Epithelial cell of esophagus (primary cell): Measurements from ENCODE around the gene SPINT2.
A peak's percentile ranks its signal among the peaks of the same experiment; 100 is the strongest.
"Not testable (repeated sequence)": the region's sequence is repeated elsewhere in the genome, so short reads cannot be mapped to it uniquely, and the experiment has no call there.

Source experiments
- DNase-seq: peaks from one replicate; pipeline ENCODE4 v3.0.0; 2010; ENCODE audit warnings: low read depth
- H3K4me3 ChIP-seq: 2 replicates; pipeline ENCODE4 v1.5.1; 2011; ENCODE audit warnings: mild to moderate bottlenecking, low read length, control low read depth
- TF ChIP-seq, protein P1 (sequence below): IDR thresholded peaks from 2 replicates; pipeline ENCODE4 v1.5.1; 2011; ENCODE audit warnings: low read depth, mild to moderate bottlenecking, low read length, control low read depth, inconsistent platforms; ENCODE audit not compliant: insufficient read depth; ENCODE audit errors: missing control alignments

The SPINT2 gene

DNA sequence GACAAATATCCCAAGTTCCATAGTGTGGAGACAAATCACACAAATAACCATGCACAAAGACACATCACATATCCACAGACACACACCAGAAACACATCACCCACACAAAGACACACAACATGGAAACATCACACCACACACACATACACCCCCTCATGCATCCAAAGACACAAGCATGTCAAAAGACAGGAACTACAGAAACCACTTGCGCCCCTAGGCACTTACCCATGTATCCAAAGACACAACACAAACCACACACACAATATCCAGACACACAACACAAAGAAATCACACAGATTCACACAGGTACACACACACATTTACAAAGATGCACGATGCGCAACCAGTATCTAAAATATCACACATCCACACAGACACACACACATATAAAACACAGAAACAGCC is 41.3 kb upstream of the SPINT2 start:
- TF ChIP-seq, protein P1, sequence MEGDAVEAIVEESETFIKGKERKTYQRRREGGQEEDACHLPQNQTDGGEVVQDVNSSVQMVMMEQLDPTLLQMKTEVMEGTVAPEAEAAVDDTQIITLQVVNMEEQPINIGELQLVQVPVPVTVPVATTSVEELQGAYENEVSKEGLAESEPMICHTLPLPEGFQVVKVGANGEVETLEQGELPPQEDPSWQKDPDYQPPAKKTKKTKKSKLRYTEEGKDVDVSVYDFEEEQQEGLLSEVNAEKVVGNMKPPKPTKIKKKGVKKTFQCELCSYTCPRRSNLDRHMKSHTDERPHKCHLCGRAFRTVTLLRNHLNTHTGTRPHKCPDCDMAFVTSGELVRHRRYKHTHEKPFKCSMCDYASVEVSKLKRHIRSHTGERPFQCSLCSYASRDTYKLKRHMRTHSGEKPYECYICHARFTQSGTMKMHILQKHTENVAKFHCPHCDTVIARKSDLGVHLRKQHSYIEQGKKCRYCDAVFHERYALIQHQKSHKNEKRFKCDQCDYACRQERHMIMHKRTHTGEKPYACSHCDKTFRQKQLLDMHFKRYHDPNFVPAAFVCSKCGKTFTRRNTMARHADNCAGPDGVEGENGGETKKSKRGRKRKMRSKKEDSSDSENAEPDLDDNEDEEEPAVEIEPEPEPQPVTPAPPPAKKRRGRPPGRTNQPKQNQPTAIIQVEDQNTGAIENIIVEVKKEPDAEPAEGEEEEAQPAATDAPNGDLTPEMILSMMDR = no peak
- H3K4me3 ChIP-seq = no peak overlapping the region
- no peak for DNase-seq

DNA sequence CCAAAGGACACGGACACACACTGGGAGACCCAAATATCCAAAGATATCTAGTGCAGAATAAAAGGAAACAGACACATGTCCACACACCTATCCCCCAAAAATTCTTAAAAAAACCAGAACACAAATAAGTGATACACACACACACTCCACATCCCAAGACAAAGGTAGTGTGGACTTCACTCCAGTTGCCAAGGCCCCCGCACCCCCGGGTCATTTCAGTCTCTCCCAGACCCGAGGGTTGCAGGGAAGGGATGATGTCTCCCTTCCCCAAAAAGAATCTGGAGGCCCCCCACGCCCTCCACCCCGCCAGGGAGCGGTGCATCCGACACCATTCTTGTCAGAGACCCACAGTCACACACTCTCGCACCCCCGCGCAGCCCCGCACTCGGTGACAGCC is 40.8 kb upstream of the SPINT2 start:
- peak overlapping the region; percentile 45 for H3K4me3 ChIP-seq
- TF ChIP-seq, protein P1 = no peak
- no peak for DNase-seq

DNA sequence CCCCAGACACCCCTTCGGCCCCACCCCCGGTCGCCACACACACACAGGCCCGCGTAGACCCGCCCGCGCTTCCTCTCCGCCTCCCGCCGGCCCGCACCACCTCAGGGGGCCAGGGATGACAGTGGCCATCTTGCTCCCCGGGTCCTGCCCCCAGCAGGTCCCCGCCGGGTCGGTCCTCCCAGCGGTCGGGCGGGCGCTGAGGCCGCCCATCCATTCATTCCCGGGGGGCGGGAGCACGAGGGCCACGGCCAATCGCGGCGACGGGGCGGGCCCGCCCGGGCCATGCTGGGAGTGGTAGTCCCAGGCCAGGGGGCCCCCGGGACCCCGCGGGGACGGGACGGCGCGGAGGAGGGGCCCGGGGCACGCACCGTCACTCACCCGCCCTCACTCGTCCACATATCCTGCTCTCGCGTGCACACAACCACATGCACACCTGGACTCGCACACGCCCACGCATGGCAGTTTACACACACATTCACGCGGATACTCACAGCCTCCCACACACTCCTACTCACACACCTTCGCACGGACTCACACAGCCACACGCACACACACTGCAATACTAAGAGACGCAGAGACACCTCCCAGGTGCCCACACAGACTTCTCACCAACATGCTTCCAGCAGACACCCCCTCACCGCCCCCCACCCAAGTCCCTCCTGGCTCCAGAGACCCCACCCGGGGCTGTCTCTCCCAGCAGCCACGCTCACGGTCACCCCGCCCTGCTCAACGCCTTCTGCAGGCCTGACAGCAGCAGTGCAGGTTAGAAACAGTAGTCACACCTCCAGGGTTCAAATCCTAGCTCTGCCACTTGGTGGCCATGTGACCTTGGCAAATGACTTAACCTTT is 40.1 kb upstream of the SPINT2 start, which contains the start of gene DPF1:
TSS of gene DPF1 (minus strand) at position 209 of the 849 bp plus-strand sequence. CDS start at position 129, 80 bp downstream.
- DNase-seq = peak; percentile 75
- TF ChIP-seq, protein P1 = peak; percentile 48
- H3K4me3 ChIP-seq = peak within 1 kb of the TSS; percentile 45

DNA sequence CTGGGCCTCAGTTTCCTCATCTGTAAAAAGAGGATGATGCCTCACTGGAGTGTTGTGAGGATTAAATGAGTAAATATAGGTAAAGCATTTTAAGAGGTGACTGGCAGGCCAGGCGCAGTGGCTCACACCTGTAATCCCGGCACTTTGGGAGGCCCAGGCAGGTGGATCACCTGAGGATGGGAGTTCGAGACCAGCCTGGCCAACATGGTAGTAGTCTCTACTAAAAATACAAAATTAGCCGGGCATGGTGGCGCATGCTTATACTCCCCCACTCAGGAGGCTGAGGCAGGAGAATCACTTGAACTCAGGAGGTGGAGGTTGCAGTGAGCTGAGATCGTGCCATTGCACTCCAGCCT is 39.5 kb upstream of the SPINT2 start:
- not testable (repeated sequence) for DNase-seq, H3K4me3 ChIP-seq

DNA sequence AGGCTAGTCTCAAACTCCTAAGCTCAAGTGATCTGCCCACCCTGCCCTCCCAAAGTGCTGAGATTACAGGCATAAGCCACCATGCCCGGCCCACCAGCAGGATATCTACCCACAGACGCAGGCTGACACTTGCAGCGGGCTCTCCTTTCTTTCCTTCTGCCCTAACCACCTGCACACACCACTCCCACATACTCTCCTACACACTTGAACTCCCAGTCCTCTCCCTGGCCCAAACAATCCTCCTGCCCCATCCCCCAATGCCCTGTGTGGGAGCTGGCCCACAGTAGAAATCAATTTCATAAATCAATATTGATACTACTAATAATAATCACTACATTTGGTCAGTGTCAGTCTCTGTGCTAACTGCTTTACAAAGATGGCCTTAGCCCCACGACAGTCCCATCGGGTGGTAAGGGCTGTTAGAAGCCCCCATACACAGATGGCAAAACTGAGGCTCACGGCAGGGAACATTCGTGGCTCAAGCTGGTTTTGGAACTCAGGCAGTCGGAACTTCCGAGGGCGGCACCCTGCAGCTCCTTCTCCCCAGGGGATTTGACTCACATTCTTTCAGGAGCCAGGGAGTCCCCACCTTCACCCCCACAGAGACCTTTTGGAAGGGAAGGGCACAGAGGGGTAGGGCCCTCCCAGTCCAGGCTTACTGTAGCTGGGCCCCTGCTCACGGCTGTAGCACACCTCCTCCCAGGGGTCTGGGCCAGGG is 36.9 kb upstream of the SPINT2 start:
- DNase-seq = no peak
- TF ChIP-seq, protein P1 = no peak
- H3K4me3 ChIP-seq = no peak overlapping the region

DNA sequence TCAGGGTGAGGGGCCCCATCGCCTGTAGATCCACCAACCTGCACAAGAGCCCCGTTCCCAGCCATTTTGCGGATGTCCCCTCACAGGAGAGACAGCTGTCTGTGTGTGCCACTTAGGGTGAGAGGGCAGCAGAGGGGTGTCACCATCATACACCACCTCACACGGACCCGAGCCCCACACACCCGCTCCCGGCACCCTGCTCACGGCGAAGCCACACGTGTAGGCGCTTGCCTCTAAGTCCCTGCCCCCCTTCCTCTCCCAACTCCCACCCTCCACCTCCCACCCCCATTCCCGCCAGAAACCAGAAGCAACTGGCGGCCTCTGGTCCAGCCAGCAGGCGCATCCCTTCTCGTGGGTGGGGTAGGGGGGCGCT is 36.4 kb upstream of the SPINT2 start:
- TF ChIP-seq, protein P1 = no peak
- H3K4me3 ChIP-seq = no peak overlapping the region
- DNase-seq = no peak

DNA sequence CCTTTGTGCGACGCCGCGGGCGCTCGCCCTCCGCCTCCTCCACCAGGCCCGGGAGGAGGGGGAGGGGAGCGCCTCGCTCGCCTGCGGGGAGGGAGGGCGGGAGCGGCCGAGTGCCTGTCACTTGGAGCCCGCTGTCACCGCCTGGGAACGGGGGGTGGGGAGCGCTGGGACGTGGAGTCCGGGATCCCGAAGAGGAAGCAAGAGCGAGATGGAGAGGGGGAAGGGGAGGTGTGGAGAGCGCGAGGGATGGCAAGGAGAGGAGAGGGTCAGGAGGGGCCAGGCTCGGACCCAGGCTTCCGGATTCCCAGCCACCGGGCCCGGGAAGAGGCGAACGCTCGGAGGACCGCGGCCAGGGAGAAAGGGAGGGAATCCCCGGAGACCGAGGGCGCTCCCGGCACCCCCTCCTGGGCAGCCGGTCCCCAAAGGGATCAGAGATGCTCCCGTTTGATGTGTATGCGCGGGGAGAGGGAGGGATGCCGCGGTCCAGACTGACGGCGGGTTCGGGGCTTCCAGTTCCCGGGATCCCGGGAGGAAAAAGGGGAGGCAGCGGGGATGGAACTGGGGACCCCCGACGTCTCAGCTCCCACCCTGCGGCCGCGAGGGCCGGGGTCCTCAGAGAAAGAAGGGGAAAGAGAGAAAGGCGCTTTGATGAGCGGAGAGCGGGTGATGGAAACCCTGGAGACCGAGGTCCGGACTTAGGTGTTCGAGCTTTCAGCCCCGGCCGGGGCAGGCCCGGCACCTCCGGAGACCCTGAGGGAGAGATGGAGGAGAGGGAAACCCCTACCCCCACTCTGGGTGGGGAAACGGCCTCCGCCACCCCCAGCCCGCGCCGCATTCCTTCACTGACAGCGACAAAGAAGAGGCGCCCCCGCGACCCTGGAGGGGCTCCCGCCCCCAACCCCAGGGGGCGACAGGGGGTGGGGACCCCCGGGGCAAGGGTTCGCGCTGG is 35.6 kb upstream of the SPINT2 start:
- DNase-seq = no peak

More for the DNA sequence above, 35.6 kb upstream of the SPINT2 start:
- H3K4me3 ChIP-seq = no peak overlapping the region
- TF ChIP-seq, protein P1 = no peak
